Measurements from ENCODE around the gene SSTR3. TPM values are rescaled to one million over a fixed set of nuclear protein-coding genes. Genes with fewer than 3 reads are reported as not detected.

SSTR3 gene
- total and polyA plus RNA-seq, 9 of the 15 experiments (the other 6 are each of a cell fraction or from before 2014, with no cell fraction given) = 0.03 TPM; not detected in 8

- Histone ChIP-seq H3K36me3 (ENCODE audit: control insufficient read depth, insufficient read depth, low read length) (no peaks in the 10 kb centered on the region), H3K9me1 (ENCODE audit: control insufficient read depth, insufficient read depth, low read length) (no peaks in the 10 kb centered on the region), H3K27me3 (ENCODE audit: control insufficient read depth in 2 of 2, insufficient read depth in 2 of 2, low read length in 2 of 2) (peaks cover 5 to 59% of the 10 kb centered on the region in 2 experiments; a peak in 4 of 5 replicates), H3K9ac (ENCODE audit: insufficient read depth in 1 of 2, low read depth in 2 of 2, low read length in 2 of 2) (peak overlapping the region in 1 of 2 experiments; percentile 61; a peak in 2 of 4 replicates), H3K4me1 (replicated peaks in 1 of 2; ENCODE audit: control insufficient read depth in 2 of 2, insufficient read depth in 2 of 2, low read length in 2 of 2) (peaks cover 0 to 32% of the 10 kb centered on the region in 2 experiments; a peak in 2 of 5 replicates), H3K27ac (ENCODE audit: extremely low read depth, low read depth, low read length) (no peak overlapping the region), H3K4me3 (no peak overlapping the region), H3K4me2 (ENCODE audit: insufficient read depth, low read length) (no peak overlapping the region), H4K20me1 (replicated peaks; ENCODE audit: control insufficient read depth, insufficient read depth, low read length) (0 out of 2 replicates have a peak, but pooled peaks cover 3% of the 10 kb centered on the region), H2AFZ (ENCODE audit: low read depth, low read length) (no peak overlapping the region), H3K9me3 (replicated peaks; ENCODE audit: control insufficient read depth, insufficient read depth, low read depth, low read length) (no peaks in the 10 kb centered on the region), H3K79me2 (ENCODE audit: control insufficient read depth, insufficient read depth, low read length) (no peaks in the 10 kb centered on the region)
- intact Hi-C loops (cut with micrococcal nuclease) (no loop called here), in situ Hi-C loops (cut with MboI) (no loop called here)
- FAIRE-seq = no peak
- ChIA-PET POLR2A (interaction anchor here (1.1 kb wide), 1 partner anchor 17 kb away, joined by 3 read pairs; no protein-coding TSS in a partner anchor), CTCF (ENCODE audit: low intra/inter-chr PET ratio) (interaction anchor here (0.6 kb wide), 1 partner anchor 9 kb away, joined by 3 read pairs; no protein-coding TSS in a partner anchor)
- BruUV-seq (replicated peaks) = no TSS peak
- no peak for DNase-seq (ENCODE audit: extremely low read depth in 1 of 4, low spot score in 3 of 4)
- ATAC-seq = no peak
- WGBS (ENCODE audit: insufficient coverage, low coverage, missing lambda C conversion rate) = 24% methylated on average over 24 of the region's 31 CpGs
- no peak for TF ChIP-seq ETV1 (tag; conservative IDR thresholded peaks at IDR 0.05; ENCODE audit: low read depth)
- TF ChIP-seq ZC3H8 (IDR thresholded peaks at IDR 0.05) = no peak
- TF ChIP-seq ATF7 (IDR thresholded peaks at IDR 0.05) = no peak
- TF ChIP-seq EGR1 (conservative IDR thresholded peaks at IDR 0.05) = no peak
- TF ChIP-seq CGGBP1 (CRISPR knock-in tag; IDR thresholded peaks at IDR 0.05) = no peak
- no peak for TF ChIP-seq POLR2A (conservative IDR thresholded peaks at IDR 0.05)
- TF ChIP-seq ZNF174 (CRISPR knock-in tag; IDR thresholded peaks at IDR 0.05) = no peak
- no peak for TF ChIP-seq ZBED1 (IDR thresholded peaks at IDR 0.05)
- TF ChIP-seq ESRRA (IDR thresholded peaks at IDR 0.05; ENCODE audit: borderline replicate concordance, low read depth) = no peak
- no peak for TF ChIP-seq ELF4 (CRISPR knock-in tag; IDR thresholded peaks at IDR 0.05)
Observed at GRCh38 chr22:37179622-37180420, 32.5 kb downstream of the SSTR3 start.

Data from K562 (cell line).